SW 1271 (cell line): ENCODE results near the gene DFFB.

Experiments used
- DNase-seq, 2 experiments: peaks; one replicate each; lab custom pipeline; 2025; lab: John Stamatoyannopoulos, UW

The DFFB gene

DNA sequence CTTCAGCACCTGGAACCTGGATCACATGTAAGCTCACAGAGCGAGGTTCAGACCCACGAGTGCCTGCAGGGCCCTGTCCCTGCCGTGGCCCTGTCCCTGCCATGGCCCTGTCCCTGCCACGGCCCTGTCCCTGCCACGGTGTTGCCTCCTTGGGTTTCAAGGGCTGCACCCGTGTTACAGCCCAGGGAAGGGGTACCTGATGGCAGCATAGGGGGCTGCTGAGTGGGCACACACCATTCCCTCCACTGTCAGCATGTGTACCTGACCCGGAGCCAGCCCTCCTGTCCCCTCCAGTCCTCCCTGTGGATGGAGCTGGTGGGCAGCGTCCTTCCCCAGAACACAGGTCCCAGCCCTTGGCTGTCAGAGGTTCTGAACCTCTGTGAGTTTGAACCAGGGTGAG is 15.3 kb downstream of the DFFB start:
- DNase-seq = no peak

DNA sequence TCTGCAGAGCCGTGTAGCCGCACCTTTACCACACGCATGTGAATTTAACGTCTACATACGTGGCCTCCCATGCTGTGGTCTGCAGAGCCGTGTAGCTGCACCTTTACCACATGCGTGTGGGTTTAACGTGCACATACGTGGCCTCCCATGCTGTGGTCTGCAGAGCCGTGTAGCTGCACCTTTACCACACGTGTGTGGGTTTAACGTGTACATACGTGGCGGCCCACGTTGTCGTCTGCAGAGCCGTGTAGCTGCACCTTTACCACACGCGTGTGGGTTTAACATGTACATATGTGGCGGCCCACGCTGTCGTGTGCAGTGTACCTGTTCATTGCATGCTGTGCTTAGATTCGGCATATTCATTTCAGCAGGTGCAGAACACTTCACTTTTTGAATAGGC is 17.5 kb downstream of the DFFB start:
- no peak for DNase-seq

DNA sequence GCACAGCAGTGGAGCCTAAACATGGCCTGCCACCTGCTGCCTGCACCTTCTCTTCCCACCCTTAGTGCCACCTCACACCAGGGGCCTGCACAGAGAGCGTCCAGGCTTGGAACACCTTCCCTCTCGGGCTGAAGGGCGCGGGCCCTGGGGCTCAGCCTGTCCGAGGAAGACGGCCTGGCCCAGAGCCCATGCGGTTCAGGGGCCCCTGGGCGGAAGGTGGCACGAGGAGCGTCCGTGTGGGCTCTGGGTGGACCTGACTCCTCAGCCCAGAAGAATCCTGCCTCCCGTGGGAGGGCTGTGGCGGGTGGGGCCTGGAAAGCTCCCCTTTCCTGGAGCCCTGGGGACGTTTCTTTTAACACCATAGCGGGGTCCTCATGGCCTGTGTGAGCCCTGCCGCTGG is 19.4 kb downstream of the DFFB start:
- no peak for DNase-seq

DNA sequence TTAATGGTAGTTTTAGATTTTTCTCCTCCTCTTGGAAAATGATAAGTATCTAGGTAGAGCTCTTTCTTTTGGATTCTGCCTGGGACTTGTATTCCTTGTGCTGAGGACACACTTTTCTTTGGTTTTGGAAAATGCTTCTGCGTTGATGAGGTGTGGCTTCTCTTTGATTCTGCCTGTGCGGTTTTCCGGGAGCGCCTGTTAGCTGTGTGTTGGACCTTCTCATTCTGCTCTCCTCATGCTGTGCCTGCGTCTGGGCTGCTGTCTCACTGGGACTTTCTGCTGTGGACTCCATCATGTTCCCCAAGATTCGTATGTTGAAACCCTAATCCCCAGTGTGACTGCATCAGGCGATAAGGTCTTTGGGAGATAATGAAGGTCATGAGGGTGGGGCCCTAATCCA is 21.8 kb downstream of the DFFB start:
- DNase-seq = no peak

DNA sequence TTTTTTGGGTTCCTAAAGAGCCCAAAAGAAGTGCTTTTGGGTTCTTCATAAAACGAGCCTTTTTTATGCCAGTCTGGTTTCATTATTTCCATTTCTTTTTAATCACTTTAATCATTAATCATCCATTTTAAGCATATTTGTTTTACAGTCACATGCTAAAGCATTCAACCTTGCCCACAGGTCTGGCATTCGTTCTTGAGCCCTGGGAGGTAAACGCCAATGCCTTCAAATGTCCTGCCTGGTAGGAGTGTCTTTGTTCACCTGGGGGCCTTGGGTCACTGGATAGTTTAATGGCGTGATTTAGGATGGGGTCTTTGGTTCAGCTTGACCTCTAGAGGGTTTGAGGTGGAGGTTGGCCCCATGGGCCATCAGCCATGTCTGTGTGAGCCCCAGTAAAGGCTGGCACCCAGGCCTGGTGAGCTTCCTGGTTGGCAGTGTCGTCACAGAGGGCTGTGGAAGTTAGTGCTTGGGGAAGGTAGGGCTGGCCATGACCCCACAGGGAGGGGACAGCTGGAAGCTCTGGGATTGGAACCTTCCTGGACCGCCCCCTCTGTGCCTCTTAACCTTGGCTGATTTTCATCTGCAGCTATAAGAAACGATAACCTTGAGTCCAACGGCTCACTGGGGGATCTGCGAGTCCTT is 22.6 kb downstream of the DFFB start:
- DNase-seq = no peak

DNA sequence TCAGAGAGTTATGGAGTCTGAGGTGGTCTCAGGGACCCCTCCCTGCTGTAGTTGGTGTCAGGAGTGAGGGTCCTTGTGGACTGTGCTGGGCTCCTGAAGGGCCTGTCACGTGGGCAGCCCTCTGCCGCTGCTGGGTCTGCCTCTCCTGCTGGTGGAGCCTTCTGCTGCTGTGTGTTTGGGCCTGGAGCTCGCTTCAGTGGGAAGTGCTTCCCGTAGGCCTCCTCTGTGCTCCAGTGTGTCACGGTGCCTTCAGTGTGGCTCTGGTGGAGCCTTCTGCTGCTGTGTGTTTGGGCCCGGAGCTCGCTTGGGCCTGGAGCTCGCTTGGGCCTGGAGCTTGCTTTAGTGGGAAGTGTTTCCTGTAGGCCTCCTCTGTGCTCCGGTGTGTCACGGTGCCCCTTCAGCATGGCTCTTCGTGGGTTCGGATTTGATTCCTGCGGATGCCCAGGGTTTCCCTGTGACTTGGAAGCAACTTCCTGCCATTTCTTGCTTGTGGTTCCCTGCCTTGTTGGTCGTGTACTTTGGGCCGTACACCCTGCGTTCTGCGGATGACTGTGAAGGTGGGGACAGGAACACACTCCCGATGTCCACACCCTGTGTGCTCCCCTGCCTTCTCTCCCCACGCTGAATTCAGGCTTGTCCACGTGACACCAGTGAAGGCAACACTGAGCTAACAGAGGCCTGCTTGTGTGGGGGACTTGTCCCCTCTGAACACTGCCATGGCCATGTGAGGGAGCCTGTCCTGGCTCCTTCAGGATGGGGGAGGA is 23.3 kb downstream of the DFFB start:
- DNase-seq = no peak

DNA sequence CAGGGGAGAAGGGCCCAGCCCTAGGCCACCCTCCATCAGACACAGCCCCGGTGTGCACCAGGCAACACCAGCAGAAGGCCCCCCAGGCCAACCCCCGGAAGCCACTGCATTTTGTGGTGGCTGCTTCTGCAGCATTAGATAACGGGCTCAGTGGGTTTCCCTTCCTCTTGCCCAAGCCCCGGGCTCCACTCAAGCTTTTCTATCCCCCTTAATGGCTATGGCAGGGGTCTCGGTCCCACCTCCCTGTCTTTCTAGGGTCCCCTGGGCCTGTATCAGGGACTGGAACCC is 23.9 kb downstream of the DFFB start:
- DNase-seq = no peak

GRCh38 chr1:3883194-3883925 is 26.1 kb downstream of the DFFB start:
- no peak for DNase-seq

GRCh38 chr1:3884966-3885365 is 27.7 kb downstream of the DFFB start:
- DNase-seq = no peak

GRCh38 chr1:3885611-3886010 is 28.3 kb downstream of the DFFB start:
- DNase-seq = no peak

DNA sequence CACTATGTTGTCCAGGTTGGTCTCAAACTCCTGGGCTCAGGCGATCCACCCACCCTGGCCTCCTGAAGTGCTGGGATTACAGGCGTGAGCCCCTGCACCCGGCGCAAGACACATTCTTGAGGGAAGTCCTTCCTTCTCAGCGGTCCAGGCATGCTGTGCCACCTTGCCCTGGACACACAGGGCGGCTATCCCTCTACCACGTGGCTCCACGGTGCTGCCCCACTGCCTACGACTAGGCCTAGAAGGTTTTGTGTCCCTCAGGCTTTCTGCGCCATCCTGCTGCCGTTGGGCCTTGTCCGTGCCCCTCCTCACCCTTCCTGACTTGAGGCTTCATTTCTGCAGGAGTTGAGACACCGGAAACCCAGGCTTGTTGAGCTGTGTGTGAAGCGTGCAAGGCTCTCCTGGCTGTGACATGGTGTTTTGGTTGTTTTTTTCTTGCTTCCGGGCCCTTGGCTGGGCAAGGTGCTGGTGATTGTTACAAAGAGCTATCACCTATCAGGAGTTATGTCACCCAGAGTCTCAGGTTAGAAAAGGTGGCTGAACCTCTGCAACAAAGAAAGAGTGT is 28.9 kb downstream of the DFFB start:
- DNase-seq = no peak

DNA sequence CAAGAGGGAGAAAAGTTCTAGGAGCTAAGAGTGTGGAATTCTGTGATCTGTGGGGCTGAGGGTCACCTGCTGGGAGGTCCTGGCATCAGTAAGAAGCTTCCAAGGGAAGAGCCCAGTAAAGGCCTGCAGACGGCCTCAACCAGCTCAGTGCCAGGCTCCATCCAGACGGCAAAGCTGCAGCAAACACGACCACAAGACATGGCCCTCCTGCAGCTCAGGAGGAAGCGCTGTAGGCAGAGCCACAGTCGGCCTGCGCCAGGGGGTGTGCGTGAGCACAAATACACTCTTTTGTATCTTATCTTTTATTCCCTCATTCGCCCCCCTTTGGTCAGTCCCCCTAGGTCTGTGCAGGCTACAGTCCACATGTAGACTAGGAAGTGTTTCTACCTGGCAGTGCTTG is 29.4 kb downstream of the DFFB start:
- no peak for DNase-seq

GRCh38 chr1:3888301-3888700 is 31.0 kb downstream of the DFFB start:
- no peak for DNase-seq

DNA sequence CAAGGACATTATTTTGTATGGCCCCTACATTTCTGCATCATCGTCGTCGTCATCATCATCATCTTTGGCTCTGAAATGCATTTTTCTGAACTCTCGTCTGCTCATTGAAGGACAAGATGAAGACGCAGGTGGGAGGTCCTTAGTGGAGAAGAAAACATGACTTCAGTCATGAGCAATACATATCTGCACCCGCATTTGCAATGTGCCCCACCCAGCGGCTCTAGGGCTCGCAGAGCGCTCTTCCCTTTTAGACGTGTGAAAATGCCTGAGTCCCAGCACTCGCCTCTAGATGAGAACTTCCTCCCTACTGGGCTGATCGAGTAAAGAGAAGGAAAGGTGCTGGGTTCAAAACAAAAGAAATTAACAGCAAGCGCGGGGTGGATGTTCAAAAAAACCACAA is 32.7 kb downstream of the DFFB start:
- no peak for DNase-seq

DNA sequence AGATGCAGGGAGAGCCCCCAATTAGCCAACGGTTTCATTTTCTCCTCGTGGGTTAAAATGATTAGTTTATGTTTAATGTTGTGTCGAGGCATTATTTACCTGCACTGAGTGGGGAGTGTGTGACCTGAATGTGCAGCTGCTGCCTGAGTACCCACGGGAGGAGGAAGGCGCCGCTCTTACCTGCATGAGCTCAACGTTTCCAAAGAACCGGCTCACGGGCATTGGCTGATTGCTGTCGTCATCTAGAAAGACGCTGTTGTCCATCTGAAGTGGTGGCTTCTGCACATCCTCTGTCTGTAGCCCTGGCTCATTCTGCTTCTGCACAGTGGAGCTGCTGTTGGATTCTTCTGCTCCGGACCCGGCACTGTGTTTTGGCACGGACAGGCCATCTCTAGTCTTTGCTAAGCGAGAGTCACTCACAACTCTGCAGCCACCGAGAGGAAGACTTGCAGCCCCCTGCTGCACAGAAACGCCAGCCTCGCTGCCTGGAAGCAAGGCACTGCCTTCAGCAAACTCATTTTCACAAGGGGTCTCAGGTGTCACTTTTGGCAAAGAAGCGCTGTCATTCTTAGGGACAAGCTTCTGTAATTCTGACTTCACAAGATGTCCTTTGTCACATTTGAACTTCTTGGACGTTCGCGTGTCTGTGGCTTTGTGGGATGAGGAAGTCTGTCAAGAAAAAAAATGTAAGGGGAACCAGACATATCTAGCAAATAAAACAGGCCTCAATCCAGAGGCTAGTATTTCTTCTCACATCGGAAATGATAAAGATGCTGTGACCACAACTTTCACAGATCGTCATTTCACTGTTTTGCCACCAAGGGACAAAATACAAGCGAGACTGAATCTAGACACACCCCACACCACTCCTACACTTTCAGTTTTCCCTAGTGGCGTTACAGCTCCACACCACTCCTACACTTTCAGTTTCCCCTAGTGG is 33.4 kb downstream of the DFFB start:
- no peak for DNase-seq

DNA sequence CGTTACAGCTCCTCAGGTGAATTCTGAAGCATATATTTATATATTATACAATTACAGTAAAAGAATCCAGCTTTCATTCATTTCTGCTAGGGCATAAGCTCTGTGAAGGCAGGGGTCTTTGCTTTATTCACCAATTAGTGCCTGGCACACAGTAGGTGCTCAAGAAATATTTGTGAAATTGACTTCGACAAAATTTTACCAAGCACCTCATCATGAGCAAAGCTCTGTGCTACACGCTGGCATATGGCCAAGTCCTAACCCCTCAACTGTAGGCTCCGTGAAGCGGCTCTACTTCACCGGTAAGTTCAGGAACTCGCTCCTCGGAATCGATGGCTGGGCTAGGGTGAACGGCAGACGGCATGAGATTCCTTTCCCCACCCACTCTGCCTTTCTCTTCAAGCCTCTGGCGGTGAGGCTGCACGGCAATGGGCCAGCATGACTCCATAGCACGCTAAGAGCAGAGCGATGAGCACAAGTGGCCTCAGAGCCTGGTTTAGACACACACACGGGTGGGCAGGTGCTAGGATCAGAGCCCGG is 34.1 kb downstream of the DFFB start:
- DNase-seq = no peak

GRCh38 chr1:3892748-3893147 is 35.5 kb downstream of the DFFB start:
- no peak for DNase-seq

DNA sequence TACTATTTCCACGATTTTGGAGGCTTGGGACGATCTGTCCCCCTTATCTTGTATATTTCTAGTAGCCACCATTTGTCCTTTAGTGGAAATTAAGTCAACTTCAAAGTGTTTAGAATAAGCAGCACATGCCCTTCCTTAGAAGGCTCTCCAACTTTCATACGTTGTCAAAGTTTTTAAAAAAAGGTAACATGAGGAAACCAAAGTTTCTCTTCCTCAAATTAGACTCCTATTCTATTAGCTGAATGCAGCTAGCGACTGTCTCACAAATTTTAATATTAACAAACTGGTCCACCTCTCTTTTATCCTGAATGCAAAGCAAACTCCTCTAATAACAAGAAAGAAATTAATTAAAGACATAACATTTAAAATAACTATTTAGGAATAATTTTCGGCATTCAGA is 35.9 kb downstream of the DFFB start:
- DNase-seq = no peak

- DNase-seq = no peak
These were observed 37.5 kb downstream of the DFFB start for GRCh38 chr1:3894626-3895278.

GRCh38 chr1:3895279-3895950 is 38.1 kb downstream of the DFFB start:
- no peak for DNase-seq

DNA sequence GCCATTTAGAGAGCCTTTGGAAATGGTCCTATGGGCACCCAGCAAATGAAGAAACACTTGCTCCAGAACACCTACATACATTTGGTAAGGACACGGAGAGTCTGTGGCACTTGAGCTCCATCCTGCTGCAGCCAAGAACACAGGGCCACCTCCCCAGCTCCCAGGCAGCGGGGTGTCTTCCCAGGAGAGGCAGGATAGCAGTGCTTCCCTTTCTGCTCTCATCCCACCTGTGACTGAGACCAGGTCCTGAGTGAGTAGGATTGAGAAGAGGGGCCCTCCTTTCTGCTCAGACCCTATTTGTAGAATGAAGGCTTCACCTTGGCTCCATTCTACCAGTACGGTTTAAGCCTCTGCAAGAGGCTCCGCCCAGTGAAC is 38.7 kb downstream of the DFFB start:
- DNase-seq = no peak
